GM11168 (cell line): ENCODE data around the gene AEBP1.

Source experiments
- in situ Hi-C: fragments of 300-500 bp; cut with MboI; formaldehyde crosslinking; loops from one replicate; pipeline ENCODE4 v1.12.0; 2022; ENCODE audit warnings: low sequenced_read_pairs; ENCODE audit not compliant: unreplicated experiment

AEBP1 gene

GRCh38 chr7:44103923-44104859 lies at the start of gene AEBP1:
Gene AEBP1 (plus strand): TSS chr7:44104345. CDS start chr7:44104666, 321 bp downstream.
- in situ Hi-C loops = no loop called here

GRCh38 chr7:44056681-44057080 lies 47.5 kb upstream of the AEBP1 start:
- in situ Hi-C loops = no loop called here

GRCh38 chr7:44057181-44057848 lies 46.8 kb upstream of the AEBP1 start:
- in situ Hi-C loops = no loop called here

GRCh38 chr7:44057849-44058758 lies 46.0 kb upstream of the AEBP1 start:
- in situ Hi-C loops = no loop called here

- in situ Hi-C loops = no loop called here
These were observed 45.4 kb upstream of the AEBP1 start for GRCh38 chr7:44058759-44059218.

GRCh38 chr7:44059219-44060090 lies 44.7 kb upstream of the AEBP1 start:
- in situ Hi-C loops = no loop called here

GRCh38 chr7:44060091-44060947 lies 43.8 kb upstream of the AEBP1 start:
- in situ Hi-C loops = no loop called here

GRCh38 chr7:44060948-44061644 lies 43.0 kb upstream of the AEBP1 start:
- in situ Hi-C loops = no loop called here

- in situ Hi-C loops = no loop called here
These were observed 42.4 kb upstream of the AEBP1 start for GRCh38 chr7:44061645-44062179.

GRCh38 chr7:44062180-44062902 lies 41.8 kb upstream of the AEBP1 start:
- in situ Hi-C loops = no loop called here

- in situ Hi-C loops = no loop called here
These were observed 41.2 kb upstream of the AEBP1 start for GRCh38 chr7:44062903-44063295.

GRCh38 chr7:44063547-44063893 lies 40.6 kb upstream of the AEBP1 start:
- in situ Hi-C loops = no loop called here

- in situ Hi-C loops = no loop called here
These were observed 40.1 kb upstream of the AEBP1 start for GRCh38 chr7:44063894-44064651.

GRCh38 chr7:44064791-44065430 lies 39.2 kb upstream of the AEBP1 start:
- in situ Hi-C loops = no loop called here

GRCh38 chr7:44065431-44066110 lies 38.6 kb upstream of the AEBP1 start, which contains the start of gene PGAM2:
Gene PGAM2 (minus strand): TSS chr7:44065567. CDS start chr7:44065529, 38 bp downstream.
- in situ Hi-C loops = no loop called here
